Measurements from ENCODE around the gene YEATS4.

The YEATS4 gene

DNA sequence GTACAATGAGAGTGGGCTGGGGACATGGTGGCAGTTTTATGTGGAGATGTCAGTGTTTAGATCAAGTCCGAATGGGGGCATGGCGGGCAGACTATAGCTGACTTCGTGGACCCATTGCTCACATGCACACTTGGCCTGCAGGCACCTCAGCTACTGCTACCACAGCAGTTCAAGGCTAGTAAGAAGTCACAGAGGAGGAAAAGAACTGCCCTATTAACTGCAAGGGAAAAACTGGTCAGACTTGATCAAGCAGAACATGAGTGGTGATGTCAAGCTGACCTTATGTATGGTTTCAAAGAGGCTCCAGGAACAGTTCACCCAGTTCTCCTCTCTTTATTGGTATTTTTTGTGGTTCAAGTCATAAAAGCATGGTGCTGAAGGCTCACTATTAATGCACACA, 80.5 kb downstream of the YEATS4 start:
- DNase-seq = no peak
